T-helper 1 cell (primary cell): ENCODE results near the gene OTX1.
"Not testable (repeated sequence)": the region's sequence is repeated elsewhere in the genome, so short reads cannot be mapped to it uniquely, and the experiment has no call there.

ENCODE experiments used
- DNase-seq, 5 donors: peaks; one replicate each; pipeline ENCODE4 v3.0.0-alpha.2; 2012 to 2020

OTX1 gene

GRCh38 chr2:63059793-63060471 is 9.3 kb downstream of the OTX1 start:
- DNase-seq = no peak

- DNase-seq = no peak
Observed at GRCh38 chr2:63060472-63060991, 9.9 kb downstream of the OTX1 start.

DNA sequence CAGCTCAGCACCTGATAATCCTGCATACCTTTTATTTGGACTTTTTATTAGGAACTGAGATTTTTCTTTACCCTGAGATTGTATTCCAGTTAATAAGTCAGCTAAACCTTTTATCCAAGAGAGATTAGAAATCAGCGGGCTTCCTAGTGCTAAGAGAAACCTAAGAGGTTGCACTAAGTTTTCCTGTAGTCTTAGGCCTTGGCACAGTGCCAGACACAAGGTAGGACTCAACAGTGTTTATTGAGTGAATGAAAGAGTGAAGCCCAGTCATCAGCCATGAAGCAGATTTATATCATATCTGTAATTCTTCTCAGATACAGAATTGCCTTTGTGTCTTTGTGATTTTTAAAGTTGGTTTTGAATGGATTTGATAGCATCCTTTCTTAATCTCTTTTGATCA is 13.6 kb downstream of the OTX1 start:
- DNase-seq = no peak

DNA sequence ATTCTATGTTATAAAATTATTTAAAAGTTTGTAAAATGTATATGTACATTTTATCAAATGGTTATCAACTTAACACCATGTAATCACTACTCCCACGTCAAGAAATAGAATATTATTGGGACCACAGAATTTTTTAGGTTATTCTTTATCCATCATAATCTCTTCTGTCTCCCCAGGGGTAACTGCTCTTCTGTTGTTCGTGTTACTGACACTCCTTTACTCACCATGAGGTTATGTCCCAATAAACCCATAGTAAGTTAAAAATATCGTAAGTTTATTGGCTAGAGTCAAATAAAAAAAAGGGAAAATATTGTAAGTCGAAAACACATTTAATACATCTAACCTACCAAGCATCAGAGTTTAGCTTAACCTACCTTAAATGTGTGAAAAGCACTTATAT is 14.0 kb downstream of the OTX1 start:
- no peak for DNase-seq

DNA sequence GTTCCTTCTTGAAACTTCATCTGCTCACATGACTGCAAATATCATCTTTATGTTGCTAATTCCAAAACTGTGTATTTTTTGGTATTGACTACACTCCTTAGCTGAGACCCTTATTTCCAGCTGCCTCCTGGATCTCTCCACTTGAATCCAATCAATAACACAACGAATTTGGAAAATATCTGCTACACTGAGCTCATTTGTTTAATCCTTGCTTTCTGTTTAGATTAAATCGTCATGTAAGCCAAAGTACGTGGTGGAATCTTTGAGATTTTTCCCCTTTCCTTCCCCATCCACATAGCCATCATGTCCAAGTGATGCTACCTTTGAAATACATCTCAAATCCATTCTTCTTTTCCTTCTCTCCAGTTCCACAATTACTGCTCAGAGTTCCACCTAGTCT is 15.6 kb downstream of the OTX1 start:
- DNase-seq = no peak

GRCh38 chr2:63066838-63067237 is 16.2 kb downstream of the OTX1 start:
- DNase-seq = no peak

DNA sequence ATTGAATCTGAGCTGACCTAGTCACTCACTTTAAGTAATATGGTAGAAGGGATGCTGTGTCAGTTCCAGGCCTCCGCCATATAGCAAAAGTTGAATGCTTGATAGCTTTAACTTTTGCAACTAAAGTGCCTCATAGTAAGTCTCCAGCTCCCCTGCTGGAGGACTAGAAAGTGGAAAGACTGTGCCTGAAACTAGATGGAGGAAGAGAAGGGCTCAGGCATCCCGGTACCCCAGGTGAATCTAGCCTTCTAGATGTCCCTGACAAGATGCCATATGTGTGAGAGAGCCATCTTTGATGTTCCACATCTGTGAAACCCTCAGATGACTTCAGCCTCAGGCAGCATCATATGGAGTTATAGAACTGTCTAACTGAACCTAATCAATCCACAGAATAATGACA is 21.0 kb downstream of the OTX1 start:
- DNase-seq = no peak

DNA sequence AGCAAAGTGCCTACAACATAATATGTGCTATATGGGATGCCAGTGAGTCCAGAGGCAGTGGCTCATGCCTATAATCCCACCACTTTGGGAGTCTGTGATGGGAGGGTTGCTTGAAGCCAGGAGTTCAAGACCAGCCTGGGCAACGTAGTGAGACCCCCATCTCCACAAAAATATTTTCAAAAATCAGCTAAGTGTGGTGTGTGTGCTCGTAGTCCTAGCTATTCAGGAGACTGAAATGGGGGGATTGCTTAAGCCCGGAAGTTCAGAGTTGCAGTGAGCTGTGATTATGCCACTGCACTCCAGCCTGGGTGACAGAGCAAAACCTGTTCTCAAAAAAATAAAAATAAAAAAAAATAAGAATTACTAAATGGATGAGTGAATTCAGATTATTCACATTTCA is 23.4 kb downstream of the OTX1 start:
- DNase-seq = no peak

GRCh38 chr2:63074399-63074798 is 23.8 kb downstream of the OTX1 start:
- DNase-seq = not testable (repeated sequence)

- no peak for DNase-seq
Observed at GRCh38 chr2:63078852-63079606, 28.4 kb downstream of the OTX1 start.

DNA sequence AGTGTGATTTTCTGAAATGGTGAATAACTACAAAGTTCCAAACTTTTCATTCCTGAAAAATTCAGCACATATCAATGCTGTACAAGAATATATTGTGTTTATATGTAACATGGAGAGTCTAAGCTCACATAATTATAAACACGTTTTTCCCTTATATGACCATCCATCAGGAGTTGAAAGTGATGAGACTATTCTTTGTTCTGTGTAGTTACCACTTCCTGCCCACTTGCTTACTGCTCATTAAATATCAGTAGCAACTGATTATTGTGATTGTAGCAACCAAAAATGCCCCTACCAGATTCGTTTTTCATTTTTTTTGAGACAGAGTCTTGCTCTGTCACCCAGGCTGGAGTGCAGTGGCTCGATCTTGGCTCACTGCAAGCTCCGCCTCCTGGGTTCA is 30.8 kb downstream of the OTX1 start:
- DNase-seq = no peak

DNA sequence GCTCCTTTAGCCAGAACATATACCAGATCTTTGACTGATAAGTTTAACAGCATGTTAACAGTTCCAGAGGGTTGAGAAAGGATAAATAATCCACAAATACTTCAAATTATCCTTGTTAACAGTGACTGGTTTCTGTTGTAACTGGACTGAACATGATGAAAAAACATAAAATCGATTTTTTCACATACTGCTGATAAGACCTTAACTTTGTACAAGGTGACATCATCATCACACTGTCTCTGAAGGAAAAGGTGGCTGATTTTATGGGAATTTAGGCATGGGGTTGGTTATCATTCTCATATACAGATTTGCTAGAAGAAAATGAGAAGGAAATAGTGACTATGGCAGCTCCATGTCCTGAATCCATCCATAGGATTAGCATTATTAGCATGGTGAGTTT is 36.1 kb downstream of the OTX1 start:
- no peak for DNase-seq

DNA sequence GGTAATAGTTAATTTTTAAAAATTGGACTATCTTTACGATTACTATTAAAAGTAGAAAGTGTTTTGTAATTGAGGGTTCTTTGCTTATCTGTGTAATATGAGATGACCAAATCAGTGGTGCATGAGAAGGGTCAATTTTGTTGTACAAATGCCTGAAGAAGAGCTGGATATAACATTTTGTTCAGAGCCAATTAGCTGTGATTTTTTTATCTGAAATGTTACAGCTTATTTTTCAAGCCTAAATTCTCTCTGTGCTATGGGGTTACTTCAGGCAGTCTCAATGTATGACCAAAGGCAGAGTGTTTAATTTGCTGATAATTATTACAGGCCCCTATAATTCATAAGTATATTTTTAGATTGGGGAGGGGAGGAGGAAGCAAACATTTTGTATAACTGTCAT is 41.8 kb downstream of the OTX1 start:
- no peak for DNase-seq

- DNase-seq = no peak
Observed at GRCh38 chr2:63092857-63093256, 42.2 kb downstream of the OTX1 start.

DNA sequence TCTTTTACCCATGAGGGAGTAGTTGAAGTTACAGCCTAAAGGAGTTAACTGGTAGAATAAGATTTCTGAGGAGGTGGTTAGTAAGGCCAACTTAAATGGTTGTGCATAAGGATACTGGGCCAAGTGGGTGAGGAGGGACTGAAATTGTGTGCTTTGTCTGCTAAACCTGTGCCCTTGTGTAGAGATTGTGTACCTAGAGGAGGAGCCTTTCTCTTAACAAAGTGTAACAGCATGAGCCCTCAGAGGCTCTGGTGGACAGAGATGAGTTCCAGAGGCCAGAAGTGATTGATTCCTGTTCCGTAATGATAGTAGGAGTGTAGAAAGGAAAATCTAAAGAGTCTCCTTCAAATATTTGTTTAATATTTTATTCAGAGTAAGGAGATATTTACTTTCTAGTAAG is 42.9 kb downstream of the OTX1 start:
- DNase-seq = no peak

DNA sequence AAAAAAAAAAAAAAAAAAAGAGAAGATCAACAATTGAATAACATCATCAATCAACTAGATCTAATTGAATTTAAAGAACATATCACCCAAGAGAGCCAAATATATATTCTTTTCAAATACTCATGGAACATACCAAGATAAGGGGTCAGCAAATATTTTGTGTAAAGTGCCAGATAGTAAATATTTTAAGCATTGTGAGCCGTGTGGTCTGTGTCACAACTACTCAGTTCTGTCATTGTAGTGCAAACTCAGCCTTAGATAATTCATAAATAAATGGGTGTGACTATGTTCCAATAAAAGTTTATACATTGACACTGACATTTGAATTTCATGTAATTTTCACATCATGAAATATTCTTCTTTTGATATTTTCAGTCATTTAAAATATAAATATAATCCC is 45.9 kb downstream of the OTX1 start:
- DNase-seq = no peak

GRCh38 chr2:63099032-63099431 is 48.4 kb downstream of the OTX1 start:
- no peak for DNase-seq

DNA sequence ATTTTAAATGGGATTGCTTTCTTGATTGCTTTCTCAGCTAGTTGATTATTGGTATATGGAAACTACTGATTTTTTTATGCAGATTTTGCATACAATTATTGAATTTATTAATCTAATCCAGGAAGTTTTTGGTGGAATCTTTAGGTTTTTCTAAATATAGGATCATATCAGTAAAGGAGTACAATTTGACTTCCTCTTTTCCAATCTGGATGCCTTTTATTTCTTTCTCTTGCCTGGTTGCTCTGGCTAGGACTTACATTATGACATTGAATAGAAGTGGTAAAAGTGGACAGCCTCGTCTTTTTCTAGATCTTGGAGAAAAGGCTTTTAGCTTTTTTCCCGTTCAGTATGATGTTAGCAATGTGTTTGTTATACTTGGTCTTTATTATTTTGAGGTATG is 51.3 kb downstream of the OTX1 start:
- DNase-seq = no peak

- DNase-seq = no peak
Observed at GRCh38 chr2:63104482-63104881, 53.9 kb downstream of the OTX1 start.
